SK-N-SH treated with all-trans-retinoic acid at 6 μM for 48 hours (cell line): ENCODE measurements around the gene ATP2B1.
"Not testable (repeated sequence)": the region's sequence is repeated elsewhere in the genome, so short reads cannot be mapped to it uniquely, and the experiment has no call there.

Experiments
- ATAC-seq: fragments of 200-7000 bp; cut with Tn5 transposase; 3 replicates; pipeline ENCODE4 v1.9.1; 2020; ENCODE audit warnings: mild to moderate bottlenecking, moderate library complexity
- BACH2 ChIP-seq: fragments of 250-450 bp; sonication (Bioruptor Pico); IDR thresholded peaks from 2 replicates; pipeline ENCODE4 v1.9.0; 2021; ENCODE audit warnings: mild to moderate bottlenecking, borderline replicate concordance
- CSDC2 ChIP-seq: fragments of 250-450 bp; sonication (Bioruptor Pico); IDR thresholded peaks from 2 replicates; pipeline ENCODE4 v1.5.0; 2020; ENCODE audit warnings: mild to moderate bottlenecking, moderate library complexity
- ESRRG ChIP-seq: fragments of 250-450 bp; sonication (Bioruptor Pico); IDR thresholded peaks from 2 replicates; pipeline ENCODE4 v1.6.1; 2021; ENCODE audit warnings: mild to moderate bottlenecking
- GLIS3 ChIP-seq: fragments of 250-450 bp; sonication (Bioruptor Pico); IDR thresholded peaks from 2 replicates; pipeline ENCODE4 v1.5.0; 2020; ENCODE audit warnings: mild to moderate bottlenecking, moderate library complexity
- ISL1 ChIP-seq: fragments of 250-450 bp; sonication (Bioruptor Pico); IDR thresholded peaks from 2 replicates; pipeline ENCODE4 v2.1.2; 2022; ENCODE audit warnings: mild to moderate bottlenecking, moderate library complexity
- OSR1 ChIP-seq: fragments of 250-450 bp; sonication (Bioruptor Pico); IDR thresholded peaks from 2 replicates; pipeline ENCODE4 v1.8.0; 2022; ENCODE audit warnings: moderate library complexity, mild to moderate bottlenecking, inconsistent platforms
- PPARA ChIP-seq: fragments of 250-450 bp; sonication (Bioruptor Pico); IDR thresholded peaks from 2 replicates; pipeline ENCODE4 v1.5.0; 2020; ENCODE audit warnings: mild to moderate bottlenecking, borderline replicate concordance
- SNAI2 ChIP-seq: fragments of 250-450 bp; sonication (Bioruptor Pico); IDR thresholded peaks from 2 replicates; pipeline ENCODE4 v1.5.0; 2020; ENCODE audit warnings: mild to moderate bottlenecking, moderate library complexity
- TCF4 ChIP-seq: fragments of 250-450 bp; sonication (Bioruptor Pico); IDR thresholded peaks from 2 replicates; pipeline ENCODE4 v1.8.0; 2021; ENCODE audit warnings: mild to moderate bottlenecking, moderate library complexity, borderline replicate concordance
- ZC3H10 ChIP-seq: fragments of 250-450 bp; sonication (Bioruptor Pico); IDR thresholded peaks from 2 replicates; pipeline ENCODE4 v1.5.1; 2021; ENCODE audit warnings: mild to moderate bottlenecking, moderate library complexity
- ZFP3 ChIP-seq: fragments of 250-450 bp; sonication (Bioruptor Pico); IDR thresholded peaks from 2 replicates; pipeline ENCODE4 v1.5.0; 2020; ENCODE audit warnings: mild to moderate bottlenecking, moderate library complexity
- ZFP30 ChIP-seq: fragments of 450-650 bp; formaldehyde crosslinking; IDR thresholded peaks from 2 replicates; pipeline ENCODE4 v1.5.0; 2022; ENCODE audit warnings: mild to moderate bottlenecking, moderate library complexity
- ZNF565 ChIP-seq: fragments of 450-650 bp; formaldehyde crosslinking; conservative IDR thresholded peaks from 2 replicates; pipeline ENCODE4 v1.5.0; 2020; ENCODE audit warnings: low read depth, mild to moderate bottlenecking, moderate library complexity
- ZNF70 ChIP-seq: fragments of 450-650 bp; formaldehyde crosslinking; IDR thresholded peaks from 2 replicates; pipeline ENCODE4 v1.5.0; 2020; ENCODE audit warnings: mild to moderate bottlenecking, moderate library complexity
- TF ChIP-seq, protein P1 (sequence below): fragments of 250-450 bp; sonication (Bioruptor Pico); IDR thresholded peaks from 2 replicates; pipeline ENCODE4 v1.5.0; 2020; ENCODE audit warnings: mild to moderate bottlenecking, moderate library complexity
- TF ChIP-seq, protein P2 (sequence below): fragments of 250-450 bp; sonication (Bioruptor Pico); IDR thresholded peaks from 2 replicates; pipeline ENCODE4 v1.8.0; 2020; ENCODE audit warnings: mild to moderate bottlenecking, moderate library complexity, borderline replicate concordance
- TF ChIP-seq, protein P3 (sequence below): fragments of 250-450 bp; sonication (Bioruptor Pico); IDR thresholded peaks from 2 replicates; pipeline ENCODE4 v1.5.1; 2021; ENCODE audit warnings: mild to moderate bottlenecking, moderate library complexity
- TF ChIP-seq, protein P4 (sequence below): fragments of 250-450 bp; sonication (Bioruptor Pico); IDR thresholded peaks from 2 replicates; pipeline ENCODE4 v1.8.0; 2021; ENCODE audit warnings: low read depth, mild to moderate bottlenecking, moderate library complexity, borderline replicate concordance

ATP2B1 gene

DNA sequence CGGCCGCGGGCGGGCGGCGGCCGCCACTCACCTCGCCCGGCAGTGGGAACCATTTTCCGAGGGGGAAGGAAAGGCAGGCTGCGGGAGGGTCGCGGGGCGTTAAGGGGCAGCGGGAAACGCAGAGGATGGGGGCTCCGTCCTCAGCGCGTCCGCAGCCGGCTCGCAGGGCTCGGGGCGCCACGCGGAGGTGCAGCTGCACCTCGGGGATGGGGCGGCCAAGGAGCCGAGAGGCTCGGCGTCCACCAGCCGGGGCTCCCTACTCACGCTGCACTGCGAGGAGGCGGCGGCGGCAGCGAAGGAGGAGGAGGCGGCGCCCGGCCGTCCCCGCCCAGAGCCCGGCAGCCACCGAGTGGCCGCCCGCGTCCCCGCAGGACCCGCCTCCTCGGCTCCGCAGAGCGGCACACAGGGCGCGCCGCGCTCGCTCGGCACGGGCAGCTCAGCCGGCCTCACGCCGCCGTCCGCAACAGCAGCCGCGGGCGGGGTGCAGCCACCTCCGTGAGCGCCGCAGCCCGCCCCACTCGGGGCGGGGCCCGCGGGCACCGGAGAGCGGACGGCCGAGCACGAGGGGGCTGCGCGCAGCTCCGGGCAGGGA lies at the start of gene ATP2B1:
Gene ATP2B1 (minus strand): TSS at position 274 of the 592 bp plus-strand sequence. CDS start 52,952 bp downstream, outside the sequence.
- peak; percentile 83 for ATAC-seq
- TF ChIP-seq ZFP3 (CRISPR knock-in tag) (0 out of 2 replicates have a peak, but pooled peaks have one; percentile 28), ZC3H10 (no peak), SNAI2 (no peak), CSDC2 (CRISPR knock-in tag) (no peak)

DNA sequence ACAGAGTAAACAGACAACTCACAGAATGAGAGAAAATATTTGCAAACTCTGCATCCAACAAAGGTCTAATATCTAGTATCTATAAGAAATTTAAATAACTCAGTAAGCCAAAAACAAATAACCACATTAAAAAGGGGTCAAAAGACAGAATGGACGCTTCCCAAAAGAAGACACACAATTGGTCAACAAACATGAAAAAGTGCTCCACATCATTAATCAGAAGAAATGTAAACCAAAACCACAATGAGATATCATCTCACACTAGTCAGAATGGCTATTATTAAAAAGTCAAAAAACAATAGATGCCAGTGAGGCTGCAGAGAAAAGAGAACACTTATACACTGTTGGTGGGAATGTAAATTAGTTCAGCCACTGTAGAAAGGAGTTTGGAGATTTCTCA lies 49.3 kb upstream of the ATP2B1 start:
- not testable (repeated sequence) for ATAC-seq

DNA sequence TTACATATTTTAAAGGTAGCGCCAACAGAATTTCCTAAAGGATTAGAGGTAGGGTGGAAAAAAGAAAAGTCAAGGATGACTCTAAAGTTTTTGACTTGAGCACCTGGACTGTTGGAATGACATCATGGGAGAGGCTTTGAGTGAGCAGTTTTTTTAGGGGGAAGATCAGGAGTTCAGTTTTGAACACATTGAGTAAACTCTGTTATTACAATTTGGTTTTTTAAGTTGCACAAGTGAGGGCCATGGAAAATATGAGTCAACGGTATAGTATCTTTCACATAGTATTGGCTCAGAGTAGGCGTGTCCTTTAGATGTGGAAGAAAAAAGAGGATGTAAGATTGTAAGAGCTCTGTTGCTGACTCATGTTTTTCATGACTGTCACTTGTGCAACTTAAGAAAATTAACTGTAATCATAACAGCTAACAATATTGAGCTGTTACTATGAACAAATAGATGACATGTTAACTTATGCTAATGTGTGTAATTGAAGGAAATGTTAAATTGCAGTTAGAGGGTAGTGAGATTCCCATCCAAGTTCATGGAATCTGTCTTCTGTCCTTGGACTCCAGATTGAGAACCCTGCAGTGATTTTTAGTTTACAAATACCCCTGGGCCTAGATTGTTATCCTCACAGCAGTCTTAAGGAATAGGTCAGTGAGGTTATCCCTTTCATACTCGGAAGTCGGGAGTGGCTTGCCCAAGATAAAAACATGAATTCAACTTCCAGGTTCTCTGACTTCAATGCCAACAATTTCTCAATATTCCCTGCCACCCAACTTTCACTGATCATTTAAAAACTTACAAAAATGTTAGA lies 48.2 kb upstream of the ATP2B1 start:
- ATAC-seq: peak; percentile 92
- TF ChIP-seq, protein P1, sequence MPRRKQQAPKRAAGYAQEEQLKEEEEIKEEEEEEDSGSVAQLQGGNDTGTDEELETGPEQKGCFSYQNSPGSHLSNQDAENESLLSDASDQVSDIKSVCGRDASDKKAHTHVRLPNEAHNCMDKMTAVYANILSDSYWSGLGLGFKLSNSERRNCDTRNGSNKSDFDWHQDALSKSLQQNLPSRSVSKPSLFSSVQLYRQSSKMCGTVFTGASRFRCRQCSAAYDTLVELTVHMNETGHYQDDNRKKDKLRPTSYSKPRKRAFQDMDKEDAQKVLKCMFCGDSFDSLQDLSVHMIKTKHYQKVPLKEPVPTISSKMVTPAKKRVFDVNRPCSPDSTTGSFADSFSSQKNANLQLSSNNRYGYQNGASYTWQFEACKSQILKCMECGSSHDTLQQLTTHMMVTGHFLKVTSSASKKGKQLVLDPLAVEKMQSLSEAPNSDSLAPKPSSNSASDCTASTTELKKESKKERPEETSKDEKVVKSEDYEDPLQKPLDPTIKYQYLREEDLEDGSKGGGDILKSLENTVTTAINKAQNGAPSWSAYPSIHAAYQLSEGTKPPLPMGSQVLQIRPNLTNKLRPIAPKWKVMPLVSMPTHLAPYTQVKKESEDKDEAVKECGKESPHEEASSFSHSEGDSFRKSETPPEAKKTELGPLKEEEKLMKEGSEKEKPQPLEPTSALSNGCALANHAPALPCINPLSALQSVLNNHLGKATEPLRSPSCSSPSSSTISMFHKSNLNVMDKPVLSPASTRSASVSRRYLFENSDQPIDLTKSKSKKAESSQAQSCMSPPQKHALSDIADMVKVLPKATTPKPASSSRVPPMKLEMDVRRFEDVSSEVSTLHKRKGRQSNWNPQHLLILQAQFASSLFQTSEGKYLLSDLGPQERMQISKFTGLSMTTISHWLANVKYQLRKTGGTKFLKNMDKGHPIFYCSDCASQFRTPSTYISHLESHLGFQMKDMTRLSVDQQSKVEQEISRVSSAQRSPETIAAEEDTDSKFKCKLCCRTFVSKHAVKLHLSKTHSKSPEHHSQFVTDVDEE: no peak
- TF ChIP-seq ISL1 (CRISPR knock-in tag) (no peak), ESRRG (CRISPR knock-in tag) (no peak), OSR1 (no peak), ZNF70 (CRISPR knock-in tag) (no peak), ZNF565 (no peak), ZFP30 (CRISPR knock-in tag) (no peak), CSDC2 (CRISPR knock-in tag) (no peak), PPARA (CRISPR knock-in tag) (no peak), BACH2 (CRISPR knock-in tag) (no peak), TCF4 (CRISPR knock-in tag) (no peak)
- TF ChIP-seq, protein P2, sequence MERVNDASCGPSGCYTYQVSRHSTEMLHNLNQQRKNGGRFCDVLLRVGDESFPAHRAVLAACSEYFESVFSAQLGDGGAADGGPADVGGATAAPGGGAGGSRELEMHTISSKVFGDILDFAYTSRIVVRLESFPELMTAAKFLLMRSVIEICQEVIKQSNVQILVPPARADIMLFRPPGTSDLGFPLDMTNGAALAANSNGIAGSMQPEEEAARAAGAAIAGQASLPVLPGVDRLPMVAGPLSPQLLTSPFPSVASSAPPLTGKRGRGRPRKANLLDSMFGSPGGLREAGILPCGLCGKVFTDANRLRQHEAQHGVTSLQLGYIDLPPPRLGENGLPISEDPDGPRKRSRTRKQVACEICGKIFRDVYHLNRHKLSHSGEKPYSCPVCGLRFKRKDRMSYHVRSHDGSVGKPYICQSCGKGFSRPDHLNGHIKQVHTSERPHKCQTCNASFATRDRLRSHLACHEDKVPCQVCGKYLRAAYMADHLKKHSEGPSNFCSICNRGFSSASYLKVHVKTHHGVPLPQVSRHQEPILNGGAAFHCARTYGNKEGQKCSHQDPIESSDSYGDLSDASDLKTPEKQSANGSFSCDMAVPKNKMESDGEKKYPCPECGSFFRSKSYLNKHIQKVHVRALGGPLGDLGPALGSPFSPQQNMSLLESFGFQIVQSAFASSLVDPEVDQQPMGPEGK (CRISPR knock-in tag): no peak
- TF ChIP-seq, protein P3, sequence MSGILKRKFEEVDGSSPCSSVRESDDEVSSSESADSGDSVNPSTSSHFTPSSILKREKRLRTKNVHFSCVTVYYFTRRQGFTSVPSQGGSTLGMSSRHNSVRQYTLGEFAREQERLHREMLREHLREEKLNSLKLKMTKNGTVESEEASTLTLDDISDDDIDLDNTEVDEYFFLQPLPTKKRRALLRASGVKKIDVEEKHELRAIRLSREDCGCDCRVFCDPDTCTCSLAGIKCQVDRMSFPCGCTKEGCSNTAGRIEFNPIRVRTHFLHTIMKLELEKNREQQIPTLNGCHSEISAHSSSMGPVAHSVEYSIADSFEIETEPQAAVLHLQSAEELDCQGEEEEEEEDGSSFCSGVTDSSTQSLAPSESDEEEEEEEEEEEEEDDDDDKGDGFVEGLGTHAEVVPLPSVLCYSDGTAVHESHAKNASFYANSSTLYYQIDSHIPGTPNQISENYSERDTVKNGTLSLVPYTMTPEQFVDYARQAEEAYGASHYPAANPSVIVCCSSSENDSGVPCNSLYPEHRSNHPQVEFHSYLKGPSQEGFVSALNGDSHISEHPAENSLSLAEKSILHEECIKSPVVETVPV (CRISPR knock-in tag): no peak
- TF ChIP-seq, protein P4, sequence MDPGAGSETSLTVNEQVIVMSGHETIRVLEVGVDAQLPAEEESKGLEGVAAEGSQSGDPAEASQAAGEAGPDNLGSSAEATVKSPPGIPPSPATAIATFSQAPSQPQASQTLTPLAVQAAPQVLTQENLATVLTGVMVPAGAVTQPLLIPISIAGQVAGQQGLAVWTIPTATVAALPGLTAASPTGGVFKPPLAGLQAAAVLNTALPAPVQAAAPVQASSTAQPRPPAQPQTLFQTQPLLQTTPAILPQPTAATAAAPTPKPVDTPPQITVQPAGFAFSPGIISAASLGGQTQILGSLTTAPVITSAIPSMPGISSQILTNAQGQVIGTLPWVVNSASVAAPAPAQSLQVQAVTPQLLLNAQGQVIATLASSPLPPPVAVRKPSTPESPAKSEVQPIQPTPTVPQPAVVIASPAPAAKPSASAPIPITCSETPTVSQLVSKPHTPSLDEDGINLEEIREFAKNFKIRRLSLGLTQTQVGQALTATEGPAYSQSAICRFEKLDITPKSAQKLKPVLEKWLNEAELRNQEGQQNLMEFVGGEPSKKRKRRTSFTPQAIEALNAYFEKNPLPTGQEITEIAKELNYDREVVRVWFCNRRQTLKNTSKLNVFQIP: no peak

DNA sequence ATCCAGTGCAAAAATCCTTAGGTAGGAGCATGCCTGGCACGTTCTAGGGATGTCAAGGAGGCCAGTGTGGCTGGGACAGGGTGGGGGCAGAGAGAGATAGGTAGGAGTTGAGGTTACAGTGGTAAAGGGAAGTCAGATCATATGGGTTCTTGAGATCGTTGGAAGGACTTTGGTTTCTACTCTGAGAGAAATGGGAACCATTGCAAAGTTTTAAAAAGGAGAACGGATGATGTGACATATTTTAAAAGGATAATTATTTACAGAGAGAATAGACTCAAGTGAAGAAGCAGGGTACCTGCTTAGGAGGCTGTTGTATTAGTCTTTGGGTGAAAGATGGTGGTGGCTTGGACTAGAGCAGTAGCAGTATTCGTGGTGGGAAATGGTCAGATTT lies 47.6 kb upstream of the ATP2B1 start:
- TF ChIP-seq ZNF70 (CRISPR knock-in tag) (no peak), PPARA (CRISPR knock-in tag) (no peak), GLIS3 (CRISPR knock-in tag) (no peak), ZNF565 (no peak)
- TF ChIP-seq, protein P3 (CRISPR knock-in tag): no peak
- no peak for ATAC-seq
